Stimulated activated CD4-positive, alpha-beta T cell treated with anti-CD3 and anti-CD28 coated beads, Interleukin-4, amount 100 ng/mL, for 24 hours (primary cell): ENCODE data around the gene CASP5.

Experiments
- DNase-seq: peaks from one replicate; pipeline ENCODE4 v3.0.0-alpha.2; 2020

The CASP5 gene

GRCh38 chr11:104967534-104968354 lies 55.2 kb downstream of the CASP5 start:
- no peak for DNase-seq

GRCh38 chr11:104965735-104966134 lies 57.2 kb downstream of the CASP5 start:
- no peak for DNase-seq

GRCh38 chr11:104964247-104964646 lies 58.7 kb downstream of the CASP5 start:
- no peak for DNase-seq

GRCh38 chr11:104962852-104963251 lies 60.1 kb downstream of the CASP5 start:
- no peak for DNase-seq

GRCh38 chr11:104957280-104957679 lies 65.7 kb downstream of the CASP5 start:
- no peak for DNase-seq

- no peak for DNase-seq
These were observed 66.4 kb downstream of the CASP5 start for GRCh38 chr11:104956528-104956927.

GRCh38 chr11:104946907-104947306 lies 76.1 kb downstream of the CASP5 start:
- DNase-seq, result peak; percentile 57
